ENCODE results near the gene THEM5.

The THEM5 gene

DNA sequence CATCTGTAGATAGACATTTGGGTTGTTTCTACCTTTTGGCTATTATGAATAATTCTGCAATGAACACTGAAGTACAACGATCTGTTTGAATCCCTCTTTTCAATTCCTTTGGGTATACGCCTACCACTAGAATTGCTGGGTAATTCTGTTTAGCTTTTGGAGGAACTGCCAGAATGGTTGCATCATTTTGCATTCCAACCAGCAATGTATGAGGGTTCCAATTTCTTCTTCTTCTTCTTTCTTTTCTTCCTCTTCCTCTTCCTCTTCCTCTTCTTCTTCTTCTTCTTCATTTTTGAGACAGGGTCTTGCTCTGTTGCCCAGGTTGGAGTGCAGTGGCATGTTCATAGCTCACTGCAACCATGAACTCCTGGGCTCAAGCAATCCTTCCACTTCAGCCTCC lies 13.8 kb upstream of the THEM5 start:
- H3K36me3 ChIP-seq (ENCODE audit: control insufficient read depth, insufficient read depth, low read length), result no peaks in the 10 kb centered on the region
- TF ChIP-seq, protein P1, sequence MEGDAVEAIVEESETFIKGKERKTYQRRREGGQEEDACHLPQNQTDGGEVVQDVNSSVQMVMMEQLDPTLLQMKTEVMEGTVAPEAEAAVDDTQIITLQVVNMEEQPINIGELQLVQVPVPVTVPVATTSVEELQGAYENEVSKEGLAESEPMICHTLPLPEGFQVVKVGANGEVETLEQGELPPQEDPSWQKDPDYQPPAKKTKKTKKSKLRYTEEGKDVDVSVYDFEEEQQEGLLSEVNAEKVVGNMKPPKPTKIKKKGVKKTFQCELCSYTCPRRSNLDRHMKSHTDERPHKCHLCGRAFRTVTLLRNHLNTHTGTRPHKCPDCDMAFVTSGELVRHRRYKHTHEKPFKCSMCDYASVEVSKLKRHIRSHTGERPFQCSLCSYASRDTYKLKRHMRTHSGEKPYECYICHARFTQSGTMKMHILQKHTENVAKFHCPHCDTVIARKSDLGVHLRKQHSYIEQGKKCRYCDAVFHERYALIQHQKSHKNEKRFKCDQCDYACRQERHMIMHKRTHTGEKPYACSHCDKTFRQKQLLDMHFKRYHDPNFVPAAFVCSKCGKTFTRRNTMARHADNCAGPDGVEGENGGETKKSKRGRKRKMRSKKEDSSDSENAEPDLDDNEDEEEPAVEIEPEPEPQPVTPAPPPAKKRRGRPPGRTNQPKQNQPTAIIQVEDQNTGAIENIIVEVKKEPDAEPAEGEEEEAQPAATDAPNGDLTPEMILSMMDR (IDR thresholded peaks at IDR 0.05), result no peak
- H3K27me3 ChIP-seq (ENCODE audit: control insufficient read depth, insufficient read depth, low read length), result no peaks in the 10 kb centered on the region
- H3K79me2 ChIP-seq, result no peaks in the 10 kb centered on the region
- no peak overlapping the region for H3K4me2 ChIP-seq (ENCODE audit: low read length)
- H3K9me3 ChIP-seq (ENCODE audit: control insufficient read depth, low read length), result no peaks in the 10 kb centered on the region
- H3K4me3 ChIP-seq (ENCODE audit: low read depth, low read length), result no peak overlapping the region
- H3K27ac ChIP-seq, result no peak overlapping the region
- H2AFZ ChIP-seq, result no peak overlapping the region
- H3K4me1 ChIP-seq, result peaks cover 5% of the 10 kb centered on the region
- no peak overlapping the region for H3K9ac ChIP-seq

DNA sequence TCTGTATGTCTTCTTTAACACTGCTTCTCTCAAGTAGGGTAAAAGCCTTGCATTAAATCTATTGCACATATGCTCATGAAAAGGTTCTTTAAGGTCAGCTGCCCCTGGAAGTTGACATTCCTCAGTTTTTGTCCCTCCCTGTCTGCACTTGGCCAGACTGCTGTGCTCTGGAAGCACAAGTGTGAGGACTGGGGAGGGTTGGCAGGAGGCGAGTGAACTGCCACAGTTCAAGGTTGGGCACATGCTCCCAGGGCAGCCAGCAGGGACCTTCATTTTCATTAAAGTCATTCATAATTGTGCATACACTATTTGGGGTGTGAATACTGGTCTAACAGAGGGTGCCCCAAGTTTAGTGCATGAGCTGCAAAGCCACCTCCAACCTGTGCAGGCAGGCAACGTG lies 10.9 kb upstream of the THEM5 start:
- Histone ChIP-seq H3K4me3 (ENCODE audit: low read depth, low read length) (no peak overlapping the region), H3K4me2 (ENCODE audit: low read length) (no peak overlapping the region), H3K79me2 (no peaks in the 10 kb centered on the region), H3K36me3 (ENCODE audit: control insufficient read depth, insufficient read depth, low read length) (no peaks in the 10 kb centered on the region), H2AFZ (no peak overlapping the region), H3K27ac (no peak overlapping the region), H3K4me1 (no peaks in the 10 kb centered on the region), H3K9me3 (ENCODE audit: control insufficient read depth, low read length) (no peaks in the 10 kb centered on the region), H3K9ac (no peak overlapping the region), H3K27me3 (ENCODE audit: control insufficient read depth, insufficient read depth, low read length) (no peaks in the 10 kb centered on the region)
- TF ChIP-seq, protein P1 (IDR thresholded peaks at IDR 0.05), result no peak

DNA sequence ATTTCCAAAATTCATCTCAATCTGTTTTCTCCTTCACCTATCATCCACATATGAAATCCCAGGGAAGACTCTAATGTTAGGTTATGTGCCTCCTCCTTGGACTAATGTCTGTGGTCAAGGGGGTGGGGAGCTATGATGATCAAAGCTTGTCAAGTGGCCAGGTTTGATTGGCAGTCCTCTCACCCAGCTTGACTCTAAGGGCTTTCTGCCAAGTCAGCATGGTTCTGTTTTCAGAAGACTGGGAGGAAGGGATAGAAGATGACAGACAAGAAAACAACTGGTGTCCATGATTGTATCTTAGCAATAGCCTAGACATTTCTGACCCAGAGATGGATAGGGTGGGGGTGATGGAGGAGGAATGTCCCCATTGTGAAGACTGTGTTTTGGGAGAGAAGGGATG lies 9.1 kb upstream of the THEM5 start:
- no peak overlapping the region for H2AFZ ChIP-seq
- H3K27ac ChIP-seq, result no peak overlapping the region
- no peaks in the 10 kb centered on the region for H3K27me3 ChIP-seq (ENCODE audit: control insufficient read depth, insufficient read depth, low read length)
- no peaks in the 10 kb centered on the region for H3K4me1 ChIP-seq
- no peak overlapping the region for H3K4me2 ChIP-seq (ENCODE audit: low read length)
- no peaks in the 10 kb centered on the region for H3K9me3 ChIP-seq (ENCODE audit: control insufficient read depth, low read length)
- no peaks in the 10 kb centered on the region for H3K36me3 ChIP-seq (ENCODE audit: control insufficient read depth, insufficient read depth, low read length)
- TF ChIP-seq, protein P1 (IDR thresholded peaks at IDR 0.05), result no peak
- no peak overlapping the region for H3K9ac ChIP-seq
- no peaks in the 10 kb centered on the region for H3K79me2 ChIP-seq
- H3K4me3 ChIP-seq (ENCODE audit: low read depth, low read length), result no peak overlapping the region

DNA sequence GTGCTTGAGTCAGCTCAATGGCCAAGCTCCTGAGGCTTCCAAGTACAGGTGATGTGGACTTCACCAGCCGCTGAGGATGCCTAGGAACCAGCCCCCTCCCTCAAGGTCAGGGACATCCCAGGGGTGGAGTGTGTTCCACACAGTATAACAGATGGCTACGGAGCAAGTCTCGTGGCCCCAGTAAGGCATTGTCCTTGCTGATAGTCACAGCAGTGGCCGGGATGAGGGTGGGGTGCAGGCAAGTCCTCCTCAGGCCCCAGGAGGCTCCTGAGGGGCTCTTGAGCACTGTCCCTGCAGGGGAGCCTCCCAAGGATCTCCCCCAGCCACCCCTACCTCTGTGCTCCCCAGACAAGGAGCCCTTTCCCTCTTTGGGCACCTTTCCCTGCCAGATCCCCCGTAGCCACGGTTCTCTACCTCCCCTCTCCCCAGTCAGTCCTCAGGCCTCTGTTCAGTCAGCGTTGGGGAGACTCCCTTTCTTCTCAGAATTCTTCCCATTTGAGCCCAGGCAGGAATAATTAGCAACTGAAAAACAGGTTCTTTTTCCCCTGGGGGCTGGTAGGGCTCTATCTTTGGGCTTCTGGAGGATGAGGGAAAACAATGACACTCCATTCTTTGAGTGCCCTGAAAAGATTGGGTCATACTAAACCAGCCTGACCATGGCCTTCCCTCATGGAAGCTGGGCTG lies 7.1 kb upstream of the THEM5 start:
- TF ChIP-seq, protein P1 (IDR thresholded peaks at IDR 0.05), result no peak
- Histone ChIP-seq H3K9me3 (ENCODE audit: control insufficient read depth, low read length) (no peaks in the 10 kb centered on the region), H3K4me1 (no peaks in the 10 kb centered on the region), H3K4me2 (ENCODE audit: low read length) (no peak overlapping the region), H3K27me3 (ENCODE audit: control insufficient read depth, insufficient read depth, low read length) (no peaks in the 10 kb centered on the region), H3K4me3 (ENCODE audit: low read depth, low read length) (no peak overlapping the region), H3K9ac (no peak overlapping the region), H2AFZ (no peak overlapping the region), H3K36me3 (ENCODE audit: control insufficient read depth, insufficient read depth, low read length) (no peaks in the 10 kb centered on the region), H3K79me2 (no peaks in the 10 kb centered on the region), H3K27ac (no peak overlapping the region)

DNA sequence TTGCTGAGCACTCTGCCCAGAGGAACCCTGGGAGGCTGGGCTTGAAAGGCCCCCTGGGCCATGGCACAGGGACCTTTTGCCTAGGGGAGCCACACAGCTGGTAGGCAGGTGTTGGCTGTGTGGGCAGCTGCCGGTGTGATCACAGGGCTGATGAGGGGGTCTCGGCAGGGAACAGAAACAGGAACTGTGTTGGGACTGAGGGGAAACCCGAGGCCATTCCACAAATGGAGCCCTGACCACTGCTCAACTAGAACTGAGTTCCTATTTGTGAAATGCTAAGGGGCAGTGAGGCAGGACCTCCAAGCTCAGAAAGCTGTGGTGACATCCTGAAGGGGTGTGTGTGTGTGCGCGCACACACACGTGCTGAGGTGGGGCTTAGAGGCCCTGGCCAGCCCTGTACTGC lies 6.4 kb upstream of the THEM5 start:
- no peaks in the 10 kb centered on the region for H3K4me1 ChIP-seq
- no peak overlapping the region for H3K9ac ChIP-seq
- no peaks in the 10 kb centered on the region for H3K79me2 ChIP-seq
- TF ChIP-seq, protein P1 (IDR thresholded peaks at IDR 0.05), result no peak
- no peak overlapping the region for H3K4me3 ChIP-seq (ENCODE audit: low read depth, low read length)
- H3K36me3 ChIP-seq (ENCODE audit: control insufficient read depth, insufficient read depth, low read length), result no peaks in the 10 kb centered on the region
- H3K27ac ChIP-seq, result no peak overlapping the region
- no peaks in the 10 kb centered on the region for H3K9me3 ChIP-seq (ENCODE audit: control insufficient read depth, low read length)
- H3K27me3 ChIP-seq (ENCODE audit: control insufficient read depth, insufficient read depth, low read length), result no peaks in the 10 kb centered on the region
- H3K4me2 ChIP-seq (ENCODE audit: low read length), result no peak overlapping the region
- no peak overlapping the region for H2AFZ ChIP-seq
